A204.1 (cell line): ENCODE results near the gene CD63.

Experiments
- FAIRE-seq: peaks from 2 replicates; lab custom pipeline; 2012; peaks lifted over from hg19 to GRCh38; lab: Jason Lieb, UNC

The CD63 gene

GRCh38 chr12:55720894-55721444, 7.8 kb downstream of the CD63 start:
- no peak for FAIRE-seq

GRCh38 chr12:55720071-55720564, 8.7 kb downstream of the CD63 start, which contains the start of gene RDH5:
Gene RDH5, plus strand, starts transcription at chr12:55720393. Its CDS starts 792 bp downstream, at chr12:55721185.
- no peak for FAIRE-seq

GRCh38 chr12:55719371-55719770, 9.4 kb downstream of the CD63 start:
- FAIRE-seq: no peak

- no peak for FAIRE-seq
These were observed 10.1 kb downstream of the CD63 start for GRCh38 chr12:55718624-55719275.

- FAIRE-seq: no peak
These were observed 10.8 kb downstream of the CD63 start for GRCh38 chr12:55718015-55718414.

GRCh38 chr12:55717011-55718007, 11.5 kb downstream of the CD63 start:
- FAIRE-seq: no peak

- FAIRE-seq: no peak
These were observed 12.2 kb downstream of the CD63 start for GRCh38 chr12:55716582-55716957.

GRCh38 chr12:55715833-55716581, 12.8 kb downstream of the CD63 start, which contains the start of gene BLOC1S1:
Gene BLOC1S1, plus strand, starts transcription at chr12:55716046. Its CDS starts 6 bp downstream, at chr12:55716052.
- no peak for FAIRE-seq

- FAIRE-seq: no peak
These were observed 13.5 kb downstream of the CD63 start for GRCh38 chr12:55715169-55715764.

- no peak for FAIRE-seq
These were observed 15.1 kb downstream of the CD63 start for GRCh38 chr12:55713721-55714120.

GRCh38 chr12:55712700-55713415, 16.0 kb downstream of the CD63 start:
- FAIRE-seq: no peak

- FAIRE-seq: no peak
These were observed 16.8 kb downstream of the CD63 start for GRCh38 chr12:55711786-55712553.

- no peak for FAIRE-seq
These were observed 20.0 kb downstream of the CD63 start for GRCh38 chr12:55708695-55709233.

- no peak for FAIRE-seq
These were observed 20.7 kb downstream of the CD63 start, which contains the start of gene ITGA7 for GRCh38 chr12:55707841-55708694. Gene ITGA7, minus strand, starts transcription at chr12:55707904. Its CDS starts 222 bp downstream, at chr12:55707682.

GRCh38 chr12:55707219-55707671, 21.6 kb downstream of the CD63 start:
- FAIRE-seq: no peak

- FAIRE-seq: no peak
These were observed 22.1 kb downstream of the CD63 start for GRCh38 chr12:55706568-55707218.

- FAIRE-seq: no peak
These were observed 22.9 kb downstream of the CD63 start for GRCh38 chr12:55705782-55706402.
